IMR-90 (cell line): ENCODE results near the gene TTBK2. TPM values are rescaled to one million over a fixed set of nuclear protein-coding genes. Genes with fewer than 3 reads are reported as not detected.

Experiments used
- ATAC-seq: fragments of 200-7000 bp; cut with Tn5 transposase; 2 replicates; pipeline ENCODE4 v1.9.1; 2020; ENCODE audit warnings: low read depth, mild to moderate bottlenecking, moderate library complexity
- BruUV-seq: library from RNA; stranded (reverse); fragments of 400-500 nt; replicated peaks from 2 replicates; lab custom pipeline; 2021; lab: Mats Ljungman, UMichigan
- CTCF ChIA-PET: fragments of 300-600 bp; formaldehyde crosslinking; extraction: SDS; loops from one replicate; lab custom pipeline; 2021; ENCODE audit warnings: antibody characterized with exemption; lab: Yijun Ruan, JAX
- POLR2A ChIA-PET: fragments of 300-600 bp; sonication (Branson Sonifier 250); formaldehyde crosslinking; loops from one replicate; lab custom pipeline; 2022; ENCODE audit warnings: antibody characterized with exemption; ENCODE audit not compliant: unreplicated experiment; lab: Charles Lee
- DNase-seq: peaks from one replicate; pipeline ENCODE4 v3.0.0; 2013
- H2AFZ ChIP-seq: replicated peaks from 2 replicates; pipeline ENCODE3; 2013; ENCODE audit warnings: low read length, mild to moderate bottlenecking; ENCODE audit not compliant: poor library complexity
- H2AK5ac ChIP-seq: 2 replicates; pipeline ENCODE4 v1.6.1; 2013; ENCODE audit warnings: low read depth, low read length, inconsistent platforms
- H2AK9ac ChIP-seq: replicated peaks from 2 replicates; pipeline ENCODE3; 2013; ENCODE audit warnings: mild to moderate bottlenecking, low read depth, low read length, moderate library complexity; ENCODE audit not compliant: poor library complexity
- H2BK120ac ChIP-seq: 2 replicates; pipeline ENCODE4 v1.6.1; 2013; ENCODE audit warnings: low read depth, low read length, inconsistent platforms
- H2BK15ac ChIP-seq: 3 replicates; pipeline ENCODE4 v1.6.1; 2013; ENCODE audit warnings: low read depth, low read length, inconsistent platforms
- H2BK20ac ChIP-seq: 2 replicates; pipeline ENCODE4 v1.6.1; 2013; ENCODE audit warnings: low read depth, mild to moderate bottlenecking, inconsistent platforms, low read length, moderate library complexity
- H2BK5ac ChIP-seq: 2 replicates; pipeline ENCODE4 v1.6.1; 2013; ENCODE audit warnings: mild to moderate bottlenecking, low read depth, low read length, inconsistent platforms; ENCODE audit not compliant: poor library complexity, severe bottlenecking
- H3K14ac ChIP-seq: replicated peaks from 2 replicates; pipeline ENCODE4 v1.6.1; 2013; ENCODE audit warnings: low read depth, low read length, inconsistent platforms
- H3K18ac ChIP-seq: 2 replicates; pipeline ENCODE4 v1.6.1; 2013; ENCODE audit warnings: low read depth, low read length, control low read depth
- H3K23ac ChIP-seq: 2 replicates; pipeline ENCODE4 v1.6.1; 2013; ENCODE audit warnings: low read depth, low read length, inconsistent platforms
- H3K27ac ChIP-seq: 2 replicates; pipeline ENCODE4 v1.5.1; 2013; ENCODE audit warnings: mild to moderate bottlenecking, control low read depth, low read length; ENCODE audit not compliant: insufficient read depth
- H3K27me3 ChIP-seq: 2 replicates; pipeline ENCODE4 v1.6.1; 2013; ENCODE audit warnings: low read length; ENCODE audit not compliant: control insufficient read depth, insufficient read depth
- H3K36me3 ChIP-seq: 2 replicates; pipeline ENCODE4 v1.6.1; 2013; ENCODE audit warnings: low read length, mixed read lengths; ENCODE audit not compliant: control insufficient read depth, insufficient read depth
- H3K4ac ChIP-seq: 2 replicates; pipeline ENCODE4 v1.6.1; 2013; ENCODE audit warnings: low read depth, low read length, inconsistent platforms
- H3K4me1 ChIP-seq: 2 replicates; pipeline ENCODE4 v1.6.1; 2013; ENCODE audit warnings: low read length, mixed read lengths; ENCODE audit not compliant: control insufficient read depth, insufficient read depth
- H3K4me2 ChIP-seq: 2 replicates; pipeline ENCODE4 v1.6.1; 2013; ENCODE audit warnings: low read depth, mild to moderate bottlenecking, control low read depth, low read length, moderate library complexity
- H3K4me3 ChIP-seq: 2 replicates; pipeline ENCODE4 v1.5.1; 2013; ENCODE audit warnings: low read depth, mild to moderate bottlenecking, control low read depth, low read length, moderate library complexity; ENCODE audit not compliant: insufficient read depth
- H3K56ac ChIP-seq: 2 replicates; pipeline ENCODE4 v1.6.1; 2013; ENCODE audit warnings: low read length, inconsistent platforms; ENCODE audit not compliant: insufficient read depth; ENCODE audit errors: extremely low read depth
- H3K79me1 ChIP-seq, 2 experiments: 2 replicates each; pipeline ENCODE4 v1.6.1; 2013; ENCODE audit warnings: low read length in 2 of 2, inconsistent platforms in 1 of 2, low read depth in 1 of 2
- H3K9ac ChIP-seq: 2 replicates; pipeline ENCODE4 v1.6.1; 2013; ENCODE audit warnings: low read depth, low read length, control low read depth
- H3K9me1 ChIP-seq: 2 replicates; pipeline ENCODE4 v1.6.1; 2013; ENCODE audit warnings: low read length, inconsistent platforms; ENCODE audit not compliant: insufficient read depth
- H3K9me3 ChIP-seq: 2 replicates; pipeline ENCODE4 v1.6.1; 2013; ENCODE audit warnings: low read length; ENCODE audit not compliant: control insufficient read depth, insufficient read depth
- H4K20me1 ChIP-seq: 2 replicates; pipeline ENCODE4 v1.6.1; 2013; ENCODE audit warnings: low read length, inconsistent platforms; ENCODE audit not compliant: insufficient read depth
- H4K5ac ChIP-seq: 2 replicates; pipeline ENCODE4 v1.6.1; 2013; ENCODE audit warnings: mild to moderate bottlenecking, low read depth, low read length, control low read depth
- H4K8ac ChIP-seq, 2 experiments: 2 replicates each; pipeline ENCODE4 v1.6.1; 2013; ENCODE audit warnings: low read depth in 2 of 2, low read length in 2 of 2, control low read depth in 1 of 2, inconsistent platforms in 1 of 2
- H4K91ac ChIP-seq: 2 replicates; pipeline ENCODE4 v1.6.1; 2013; ENCODE audit warnings: low read depth, low read length, inconsistent platforms; ENCODE audit not compliant: insufficient read depth
- BHLHE40 ChIP-seq: fragments of 150-350 bp; IDR thresholded peaks from 2 replicates; pipeline ENCODE4 v1.6.1; 2016; ENCODE audit warnings: mild to moderate bottlenecking, low read depth, low read length
- CEBPB ChIP-seq: IDR thresholded peaks from 2 replicates; pipeline ENCODE4 v1.6.1; 2012; ENCODE audit warnings: low read depth, low read length, improper control_type of control experiment
- CHD1 ChIP-seq: IDR thresholded peaks from 2 replicates; pipeline ENCODE4 v1.6.1; 2012; ENCODE audit warnings: low read depth, low read length, improper control_type of control experiment
- CTCF ChIP-seq: conservative IDR thresholded peaks from 2 replicates; pipeline ENCODE4 v1.5.1; 2012; ENCODE audit warnings: mild to moderate bottlenecking, low read depth, low read length, improper control_type of control experiment
- ELK1 ChIP-seq: fragments of 150-350 bp; IDR thresholded peaks from 2 replicates; pipeline ENCODE4 v1.6.1; 2016; ENCODE audit warnings: low read depth, mild to moderate bottlenecking, low read length, moderate library complexity, borderline replicate concordance
- FOS ChIP-seq: fragments of 150-350 bp; IDR thresholded peaks from 2 replicates; pipeline ENCODE4 v1.6.1; 2016; ENCODE audit warnings: low read depth, low read length
- MAFK ChIP-seq: IDR thresholded peaks from 2 replicates; pipeline ENCODE4 v1.6.1; 2012; ENCODE audit warnings: low read depth, low read length, improper control_type of control experiment
- MAZ ChIP-seq: IDR thresholded peaks from 2 replicates; pipeline ENCODE4 v1.6.1; 2012; ENCODE audit warnings: low read depth, mild to moderate bottlenecking, low read length, improper control_type of control experiment, moderate library complexity, borderline replicate concordance
- MXI1 ChIP-seq: IDR thresholded peaks from 2 replicates; pipeline ENCODE4 v1.6.1; 2012; ENCODE audit warnings: low read depth, mild to moderate bottlenecking, low read length, moderate library complexity, borderline replicate concordance
- NFE2L2 ChIP-seq: fragments of 150-350 bp; IDR thresholded peaks from 2 replicates; pipeline ENCODE4 v1.6.1; 2016; ENCODE audit warnings: low read depth, mild to moderate bottlenecking, low read length
- POLR2A ChIP-seq: IDR thresholded peaks from 2 replicates; pipeline ENCODE4 v1.6.1; 2012; ENCODE audit warnings: mild to moderate bottlenecking, low read depth, low read length
- RAD21 ChIP-seq: IDR thresholded peaks from 2 replicates; pipeline ENCODE4 v1.6.1; 2012; ENCODE audit warnings: low read length, improper control_type of control experiment
- RCOR1 ChIP-seq: IDR thresholded peaks from 2 replicates; pipeline ENCODE4 v1.6.1; 2012; ENCODE audit warnings: mild to moderate bottlenecking, low read length, improper control_type of control experiment; ENCODE audit not compliant: insufficient replicate concordance
- RFX5 ChIP-seq: IDR thresholded peaks from 2 replicates; pipeline ENCODE4 v1.8.0; 2012; ENCODE audit warnings: low read depth, mild to moderate bottlenecking, low read length, moderate library complexity
- SMC3 ChIP-seq: fragments of 150-350 bp; IDR thresholded peaks from 2 replicates; pipeline ENCODE4 v1.6.1; 2016; ENCODE audit warnings: low read depth, mild to moderate bottlenecking, antibody characterized with exemption, low read length, moderate library complexity
- USF2 ChIP-seq: fragments of 150-350 bp; IDR thresholded peaks from 2 replicates; pipeline ENCODE4 v1.6.1; 2017; ENCODE audit warnings: mild to moderate bottlenecking, antibody characterized with exemption, low read length, low read depth
- WGBS, 2 experiments: methylation state at CpG; one replicate each; pipeline versions ENCODE4 v1.1.5 to v1.1.7; 2013; ENCODE audit warnings: missing lambda C conversion rate in 2 of 2; ENCODE audit not compliant: insufficient read length in 1 of 2; ENCODE audit errors: extremely low coverage in 2 of 2; 5-methylcytosine and 5-hydroxymethylcytosine counted together
- dilution Hi-C: fragments of 300-500 bp; cut with HindIII; formaldehyde crosslinking; loops from one replicate; pipeline ENCODE4 v1.14.3; 2018; ENCODE audit warnings: low sequenced_read_pairs; ENCODE audit not compliant: unreplicated experiment
- in situ Hi-C: fragments of 300-500 bp; cut with MboI; formaldehyde crosslinking; loops from 3 replicates; pipeline ENCODE4 v1.14.3; 2019; ENCODE audit warnings: low sequenced_read_pairs, inconsistent platforms, mixed read lengths
- intact Hi-C: fragments of 100-400 bp; cut with micrococcal nuclease; formaldehyde crosslinking; loops from 2 replicates; pipeline ENCODE4 v1.10.0; 2022
- polyA plus RNA-seq, 3 experiments: library from polyadenylated mRNA; depleted of rRNA; stranded (reverse); fragments of >200 nt; gene quantifications; 2 replicates each; pipeline ENCODE4 v1.2.3, GENCODE V29; 2012; ENCODE audit warnings: low replicate concordance in 1 of 3
- total RNA-seq: library from RNA; depleted of rRNA; stranded (reverse); fragments of >200 nt; gene quantifications from 2 replicates; pipeline ENCODE4 v1.2.3, GENCODE V29; 2012

The TTBK2 gene
- total and polyA plus RNA-seq, 2 of the 4 experiments (the other 2 are of a cell fraction), result 2.4 to 3.2 TPM

GRCh38 chr15:42879443-42879842 lies 41.1 kb downstream of the TTBK2 start:
- no peak overlapping the region for H3K23ac ChIP-seq
- no peaks in the 10 kb centered on the region for H3K36me3 ChIP-seq
- H2AK5ac ChIP-seq, result no peak overlapping the region
- no peaks in the 10 kb centered on the region for H3K27me3 ChIP-seq
- no peak overlapping the region for H2BK120ac ChIP-seq
- dilution Hi-C loops (no loop called here), intact Hi-C loops (no loop called here), in situ Hi-C loops (no loop called here)
- TF ChIP-seq BHLHE40 (no peak), RCOR1 (no peak), CHD1 (no peak), MXI1 (no peak), MAZ (no peak), MAFK (no peak), RAD21 (no peak), NFE2L2 (no peak), CTCF (no peak), FOS (no peak), USF2 (no peak), POLR2A (no peak), SMC3 (no peak), CEBPB (no peak), RFX5 (no peak), ELK1 (no peak)
- H4K5ac ChIP-seq, result no peak overlapping the region
- DNase-seq (no peak), ATAC-seq (no peak)
- no peak overlapping the region for H4K8ac ChIP-seq
- no peak overlapping the region for H2BK20ac ChIP-seq
- ChIA-PET CTCF (no interaction called here), POLR2A (no interaction called here)
- H3K4ac ChIP-seq, result no peak overlapping the region
- no peaks in the 10 kb centered on the region for H3K4me1 ChIP-seq
- no peak overlapping the region for H3K4me2 ChIP-seq
- no peak overlapping the region for H2AK9ac ChIP-seq
- no peak overlapping the region for H2BK15ac ChIP-seq
- WGBS, 2 experiments, result no CpG with 5 or more reads among the region's 4 CpGs
- H3K18ac ChIP-seq, result no peak overlapping the region
- H2AFZ ChIP-seq, result no peak overlapping the region
- no peak overlapping the region for H2BK5ac ChIP-seq
- H3K9me3 ChIP-seq, result no peaks in the 10 kb centered on the region
- H3K56ac ChIP-seq, result no peak overlapping the region
- peaks cover 5 to 15% of the 10 kb centered on the region in 2 experiments; a peak in 1 of 4 replicates for H3K79me1 ChIP-seq
- H3K4me3 ChIP-seq, result no peak overlapping the region
- no peak overlapping the region for H3K14ac ChIP-seq
- BruUV-seq, result no TSS peak
- H4K91ac ChIP-seq, result no peak overlapping the region
- no peak overlapping the region for H3K27ac ChIP-seq
- no peak overlapping the region for H3K9ac ChIP-seq
- 0 out of 2 replicates have a peak, but pooled peaks cover 8% of the 10 kb centered on the region for H4K20me1 ChIP-seq
- H3K9me1 ChIP-seq, result no peaks in the 10 kb centered on the region
